Measurements from ENCODE around the gene NKD1. TPM values are rescaled to one million over a fixed set of nuclear protein-coding genes. Genes with fewer than 3 reads are reported as not detected.

Gene NKD1
- total RNA-seq, 1 donor from 2014 or later = 31.3 TPM

- Mint-ChIP-seq H3K36me3 (ENCODE audit: unreplicated experiment) (peaks cover 9% of the 10 kb centered on the region), H3K4me1 (ENCODE audit: low read depth, unreplicated experiment) (peaks cover 27% of the 10 kb centered on the region), H3K27me3 (ENCODE audit: unreplicated experiment) (peaks cover 6% of the 10 kb centered on the region), H3K9me3 (ENCODE audit: unreplicated experiment) (peaks cover 10% of the 10 kb centered on the region), H3K27ac (ENCODE audit: unreplicated experiment) (no peak overlapping the region), H3K4me3 (ENCODE audit: unreplicated experiment) (no peak overlapping the region)
- no peak for DNase-seq
- no peak for TF ChIP-seq CTCF (IDR thresholded peaks at IDR 0.05; ENCODE audit: partially characterized antibody, unreplicated experiment)
These were observed 80.1 kb downstream of the NKD1 start for GRCh38 chr16:50628156-50628802.

GRCh38 chr16:50629334-50629733, 81.1 kb downstream of the NKD1 start:
- Mint-ChIP-seq H3K27ac (ENCODE audit: unreplicated experiment) (no peak overlapping the region), H3K4me3 (ENCODE audit: unreplicated experiment) (no peak overlapping the region), H3K9me3 (ENCODE audit: unreplicated experiment) (peaks cover 10% of the 10 kb centered on the region), H3K27me3 (ENCODE audit: unreplicated experiment) (peaks cover 6% of the 10 kb centered on the region), H3K36me3 (ENCODE audit: unreplicated experiment) (peaks cover 9% of the 10 kb centered on the region), H3K4me1 (ENCODE audit: low read depth, unreplicated experiment) (peaks cover 25% of the 10 kb centered on the region)
- TF ChIP-seq CTCF (IDR thresholded peaks at IDR 0.05; ENCODE audit: partially characterized antibody, unreplicated experiment) = no peak
- DNase-seq = no peak

GRCh38 chr16:50630394-50631020, 82.3 kb downstream of the NKD1 start:
- Mint-ChIP-seq H3K27me3 (ENCODE audit: unreplicated experiment) (peaks cover 4% of the 10 kb centered on the region), H3K4me3 (ENCODE audit: unreplicated experiment) (no peak overlapping the region), H3K27ac (ENCODE audit: unreplicated experiment) (no peak overlapping the region), H3K9me3 (ENCODE audit: unreplicated experiment) (peaks cover 10% of the 10 kb centered on the region), H3K36me3 (ENCODE audit: unreplicated experiment) (peaks cover 9% of the 10 kb centered on the region), H3K4me1 (ENCODE audit: low read depth, unreplicated experiment) (peaks cover 31% of the 10 kb centered on the region)
- no peak for DNase-seq
- no peak for TF ChIP-seq CTCF (IDR thresholded peaks at IDR 0.05; ENCODE audit: partially characterized antibody, unreplicated experiment)

GRCh38 chr16:50631249-50631984, 83.2 kb downstream of the NKD1 start:
- no peak overlapping the region for H3K27ac Mint-ChIP-seq (ENCODE audit: unreplicated experiment)
- peaks cover 2% of the 10 kb centered on the region for H3K27me3 Mint-ChIP-seq (ENCODE audit: unreplicated experiment)
- no peak for TF ChIP-seq CTCF (IDR thresholded peaks at IDR 0.05; ENCODE audit: partially characterized antibody, unreplicated experiment)
- peaks cover 9% of the 10 kb centered on the region for H3K36me3 Mint-ChIP-seq (ENCODE audit: unreplicated experiment)
- no peak for DNase-seq
- peaks cover 9% of the 10 kb centered on the region for H3K9me3 Mint-ChIP-seq (ENCODE audit: unreplicated experiment)
- H3K4me1 Mint-ChIP-seq (ENCODE audit: low read depth, unreplicated experiment) = peaks cover 28% of the 10 kb centered on the region
- no peak overlapping the region for H3K4me3 Mint-ChIP-seq (ENCODE audit: unreplicated experiment)
